SK-N-SH (cell line): ENCODE results near the gene XYLT2. TPM values are rescaled to one million over a fixed set of nuclear protein-coding genes. Genes with fewer than 3 reads are reported as not detected.

ENCODE experiments used
- CTCF ChIA-PET: fragments of 300-600, 350-600 bp; formaldehyde crosslinking; extraction: SDS; loops from one replicate; lab custom pipeline; 2021; lab: Yijun Ruan, JAX
- POLR2A ChIA-PET: fragments of 350-600 bp; sonication (Branson Sonifier 250); formaldehyde crosslinking; extraction: SDS; loops from one replicate; lab custom pipeline; 2020; ENCODE audit warnings: antibody characterized with exemption, inconsistent platforms; lab: Yijun Ruan, JAX
- DNase-seq: peaks from one replicate; pipeline ENCODE4 v3.0.0; 2012
- H2AFZ ChIP-seq: fragments of 200-600 bp; sonication (generic); 2 replicates; pipeline ENCODE4 v1.8.1; 2016; ENCODE audit warnings: antibody characterized with exemption, mild to moderate bottlenecking, low read depth
- H3F3A ChIP-seq: fragments of 200-600 bp; sonication (generic); replicated peaks from 2 replicates; pipeline ENCODE3; 2016; ENCODE audit warnings: antibody characterized with exemption, mild to moderate bottlenecking; ENCODE audit not compliant: insufficient read depth
- H3K27ac ChIP-seq, 2 experiments: fragments of 200-500 bp in 1 of 2; fragments of 200-600 bp in 1 of 2; sonication (Bioruptor generic) in 1 of 2; sonication (generic), shearing (Covaris generic) in 1 of 2; 2 replicates each; pipeline versions ENCODE4 v1.5.1 to v1.6.1; 2014 to 2016; ENCODE audit warnings: low read depth in 2 of 2, inconsistent platforms in 1 of 2, low read length in 1 of 2, mild to moderate bottlenecking in 1 of 2, mixed read lengths in 1 of 2
- H3K27me3 ChIP-seq: fragments of 200-600 bp; sonication (generic), shearing (Covaris generic); 2 replicates; pipeline ENCODE4 v1.6.1; 2016; ENCODE audit warnings: mixed run types; ENCODE audit not compliant: insufficient read depth
- H3K36me3 ChIP-seq, 2 experiments: fragments of 200-500 bp in 1 of 2; fragments of 200-600 bp in 1 of 2; sonication (Bioruptor generic) in 1 of 2; sonication (generic) in 1 of 2; replicated peaks in 1 of 2; 2 replicates each; pipeline versions ENCODE3 to v1.5.1; 2014 to 2016; ENCODE audit warnings: low read length in 1 of 2, mild to moderate bottlenecking in 1 of 2; ENCODE audit not compliant: insufficient read depth in 2 of 2, control insufficient read depth in 1 of 2
- H3K4me1 ChIP-seq, 2 experiments: fragments of 200-500 bp in 1 of 2; fragments of 200-600 bp in 1 of 2; sonication (Bioruptor generic) in 1 of 2; sonication (generic), shearing (Covaris generic) in 1 of 2; 2 replicates each; pipeline versions ENCODE4 v1.5.1 to v1.6.1; 2014 to 2016; ENCODE audit warnings: low read depth in 1 of 2, low read length in 1 of 2, mixed run types in 1 of 2; ENCODE audit not compliant: insufficient read depth in 2 of 2, control insufficient read depth in 1 of 2
- H3K4me2 ChIP-seq: fragments of 200-600 bp; sonication (generic), shearing (Covaris generic); 2 replicates; pipeline ENCODE4 v1.6.1; 2017; ENCODE audit warnings: mixed run types
- H3K4me3 ChIP-seq, 2 experiments: fragments of 200-500 bp in 1 of 2; fragments of 200-600 bp in 1 of 2; sonication (Bioruptor generic) in 1 of 2; sonication (generic), shearing (Covaris generic) in 1 of 2; 2 replicates each; pipeline versions ENCODE4 v1.5.1 to v1.8.1; 2014 to 2016; ENCODE audit warnings: low read depth in 2 of 2, inconsistent platforms in 1 of 2, low read length in 1 of 2, mild to moderate bottlenecking in 1 of 2, mixed read lengths in 1 of 2, moderate library complexity in 1 of 2
- H3K79me2 ChIP-seq: fragments of 200-600 bp; sonication (generic); 2 replicates; pipeline ENCODE4 v1.8.1; 2017; ENCODE audit warnings: mild to moderate bottlenecking; ENCODE audit not compliant: insufficient read depth
- H3K9ac ChIP-seq: fragments of 200-600 bp; sonication (generic); 2 replicates; pipeline ENCODE4 v1.6.1; 2017; ENCODE audit warnings: mixed run types
- H3K9me2 ChIP-seq: fragments of 200-600 bp; sonication (generic); 2 replicates; pipeline ENCODE4 v1.6.1; 2017; ENCODE audit warnings: mixed run types
- H3K9me3 ChIP-seq: fragments of 200-600 bp; sonication (generic); 2 replicates; pipeline ENCODE4 v1.6.1; 2017; ENCODE audit warnings: mixed run types, mild to moderate bottlenecking, moderate library complexity
- H4K20me1 ChIP-seq: fragments of 200-600 bp; sonication (generic); 2 replicates; pipeline ENCODE4 v1.6.1; 2017; ENCODE audit warnings: mild to moderate bottlenecking, mixed run types; ENCODE audit not compliant: insufficient read depth
- ELF1 ChIP-seq: IDR thresholded peaks from 2 replicates; pipeline ENCODE4 v1.4.0; 2012
- FOSL2 ChIP-seq: IDR thresholded peaks from 2 replicates; pipeline ENCODE4 v1.4.0; 2012; ENCODE audit warnings: low read depth, mild to moderate bottlenecking, moderate library complexity, borderline replicate concordance
- FOXJ3 ChIP-seq: sonication (generic); formaldehyde crosslinking; IDR thresholded peaks from 2 replicates; pipeline ENCODE4 v1.5.1; 2020; ENCODE audit warnings: mild to moderate bottlenecking, missing genetic modification reagents
- FOXM1 ChIP-seq: IDR thresholded peaks from 2 replicates; pipeline ENCODE4 v1.4.0; 2012; ENCODE audit warnings: low read depth, mild to moderate bottlenecking
- GABPA ChIP-seq: IDR thresholded peaks from 2 replicates; pipeline ENCODE4 v1.4.0; 2012; ENCODE audit warnings: low read depth, mild to moderate bottlenecking
- GATA2 ChIP-seq: sonication (generic); formaldehyde crosslinking; IDR thresholded peaks from 2 replicates; pipeline ENCODE4 v1.5.0; 2020; ENCODE audit warnings: mild to moderate bottlenecking, missing genetic modification reagents
- MXI1 ChIP-seq: IDR thresholded peaks from 2 replicates; pipeline ENCODE4 v1.6.1; 2012; ENCODE audit warnings: mild to moderate bottlenecking, low read depth, low read length, improper control_type of control experiment
- NRF1 ChIP-seq: IDR thresholded peaks from 2 replicates; pipeline ENCODE4 v1.6.1; 2012; ENCODE audit warnings: low read depth, mild to moderate bottlenecking, low read length
- RAD21 ChIP-seq: IDR thresholded peaks from 2 replicates; pipeline ENCODE4 v1.6.1; 2012; ENCODE audit warnings: mild to moderate bottlenecking, low read length
- RCOR1 ChIP-seq: fragments of 150-350 bp; IDR thresholded peaks from 2 replicates; pipeline ENCODE4 v1.6.1; 2017; ENCODE audit warnings: antibody characterized with exemption, low read length
- RXRA ChIP-seq: IDR thresholded peaks from 2 replicates; pipeline ENCODE4 v1.4.0; 2012; ENCODE audit warnings: low read depth, mild to moderate bottlenecking, borderline replicate concordance
- SIN3A ChIP-seq: IDR thresholded peaks from 2 replicates; pipeline ENCODE4 v1.6.1; 2012; ENCODE audit warnings: low read depth, mild to moderate bottlenecking, low read length, moderate library complexity, borderline replicate concordance
- TAF1 ChIP-seq: IDR thresholded peaks from 2 replicates; pipeline ENCODE4 v1.6.1; 2012; ENCODE audit warnings: low read depth, mild to moderate bottlenecking, low read length, moderate library complexity, borderline replicate concordance
- TCF12 ChIP-seq: IDR thresholded peaks from 2 replicates; pipeline ENCODE4 v1.4.0; 2012
- WGBS: methylation state at CpG from one replicate; pipeline ENCODE4 v1.1.6; 2017; ENCODE audit warnings: low lambda C conversion rate; 5-methylcytosine and 5-hydroxymethylcytosine counted together
- polyA plus RNA-seq, 3 experiments: library from polyadenylated mRNA; depleted of rRNA; stranded (reverse); fragments of >200 nt; gene quantifications; 2 replicates each; pipeline ENCODE4 v1.2.3, GENCODE V29; 2012
- TF ChIP-seq, protein P1 (sequence below): IDR thresholded peaks from 2 replicates; pipeline ENCODE4 v1.6.1; 2012; ENCODE audit warnings: mild to moderate bottlenecking, low read depth, low read length, moderate library complexity
- TF ChIP-seq, protein P2 (sequence below): fragments of 150-350 bp; IDR thresholded peaks from 2 replicates; pipeline ENCODE4 v1.6.1; 2016; ENCODE audit warnings: mild to moderate bottlenecking, low read depth, low read length
- TF ChIP-seq, protein P3 (sequence below): IDR thresholded peaks from 2 replicates; pipeline ENCODE4 v1.4.0; 2012; ENCODE audit warnings: low read depth, borderline replicate concordance

XYLT2 gene
- polyA plus RNA-seq, 1 of the 3 experiments (the other 2 are of a cell fraction) = 28.4 TPM

DNA sequence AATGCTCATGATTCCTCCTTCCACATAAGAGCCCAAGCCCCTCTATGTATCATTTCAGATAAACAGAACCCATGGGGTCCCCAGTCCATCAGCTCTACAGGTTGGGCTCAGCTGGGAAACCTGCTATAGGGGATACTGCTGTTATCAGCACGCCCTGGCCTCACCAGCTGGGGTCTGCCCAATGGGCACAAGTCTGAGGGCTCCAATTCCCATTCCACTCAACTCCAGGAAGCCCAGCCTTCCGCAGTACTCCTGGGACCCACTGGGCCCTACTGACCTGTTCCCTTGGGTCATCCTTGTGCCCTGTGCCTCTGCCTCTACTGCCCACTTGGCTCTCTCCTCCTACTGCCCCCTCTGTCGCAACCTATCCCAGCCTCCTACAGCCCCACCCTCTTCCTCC lies 16.2 kb upstream of the XYLT2 start:
- no peaks in the 10 kb centered on the region for H3K9me3 ChIP-seq
- H3K27ac ChIP-seq = no peak overlapping the region
- no peak for DNase-seq
- ChIA-PET POLR2A (interaction anchor here (1.1 kb wide), 1 partner anchor 17 kb away, joined by 3 read pairs; no protein-coding TSS in a partner anchor), CTCF (interaction anchor here (1.2 to 2.0 kb wide), 4 partner anchors 32 to 236 kb away, joined by 3 to 5 read pairs (median 3); partner anchors contain the start of gene COL1A1)
- H3K79me2 ChIP-seq = no peaks in the 10 kb centered on the region
- H3F3A ChIP-seq = peaks cover 11% of the 10 kb centered on the region
- H2AFZ ChIP-seq = no peak overlapping the region
- peaks cover 0 to 14% of the 10 kb centered on the region in 2 experiments; a peak in 3 of 4 replicates for H3K4me1 ChIP-seq
- no peaks in the 10 kb centered on the region for H3K27me3 ChIP-seq
- H4K20me1 ChIP-seq = no peaks in the 10 kb centered on the region
- WGBS = 89% methylated on average over 3 of the region's 3 CpGs
- H3K4me2 ChIP-seq = no peak overlapping the region
- no peak overlapping the region for H3K9ac ChIP-seq
- H3K9me2 ChIP-seq = no peaks in the 10 kb centered on the region
- TF ChIP-seq, protein P1, sequence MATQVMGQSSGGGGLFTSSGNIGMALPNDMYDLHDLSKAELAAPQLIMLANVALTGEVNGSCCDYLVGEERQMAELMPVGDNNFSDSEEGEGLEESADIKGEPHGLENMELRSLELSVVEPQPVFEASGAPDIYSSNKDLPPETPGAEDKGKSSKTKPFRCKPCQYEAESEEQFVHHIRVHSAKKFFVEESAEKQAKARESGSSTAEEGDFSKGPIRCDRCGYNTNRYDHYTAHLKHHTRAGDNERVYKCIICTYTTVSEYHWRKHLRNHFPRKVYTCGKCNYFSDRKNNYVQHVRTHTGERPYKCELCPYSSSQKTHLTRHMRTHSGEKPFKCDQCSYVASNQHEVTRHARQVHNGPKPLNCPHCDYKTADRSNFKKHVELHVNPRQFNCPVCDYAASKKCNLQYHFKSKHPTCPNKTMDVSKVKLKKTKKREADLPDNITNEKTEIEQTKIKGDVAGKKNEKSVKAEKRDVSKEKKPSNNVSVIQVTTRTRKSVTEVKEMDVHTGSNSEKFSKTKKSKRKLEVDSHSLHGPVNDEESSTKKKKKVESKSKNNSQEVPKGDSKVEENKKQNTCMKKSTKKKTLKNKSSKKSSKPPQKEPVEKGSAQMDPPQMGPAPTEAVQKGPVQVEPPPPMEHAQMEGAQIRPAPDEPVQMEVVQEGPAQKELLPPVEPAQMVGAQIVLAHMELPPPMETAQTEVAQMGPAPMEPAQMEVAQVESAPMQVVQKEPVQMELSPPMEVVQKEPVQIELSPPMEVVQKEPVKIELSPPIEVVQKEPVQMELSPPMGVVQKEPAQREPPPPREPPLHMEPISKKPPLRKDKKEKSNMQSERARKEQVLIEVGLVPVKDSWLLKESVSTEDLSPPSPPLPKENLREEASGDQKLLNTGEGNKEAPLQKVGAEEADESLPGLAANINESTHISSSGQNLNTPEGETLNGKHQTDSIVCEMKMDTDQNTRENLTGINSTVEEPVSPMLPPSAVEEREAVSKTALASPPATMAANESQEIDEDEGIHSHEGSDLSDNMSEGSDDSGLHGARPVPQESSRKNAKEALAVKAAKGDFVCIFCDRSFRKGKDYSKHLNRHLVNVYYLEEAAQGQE = no peak
- TF ChIP-seq FOXM1 (no peak), FOXJ3 (CRISPR knock-in tag) (no peak), MXI1 (no peak)
- no peaks in the 10 kb centered on the region for H3K36me3 ChIP-seq
- H3K4me3 ChIP-seq = no peak overlapping the region

DNA sequence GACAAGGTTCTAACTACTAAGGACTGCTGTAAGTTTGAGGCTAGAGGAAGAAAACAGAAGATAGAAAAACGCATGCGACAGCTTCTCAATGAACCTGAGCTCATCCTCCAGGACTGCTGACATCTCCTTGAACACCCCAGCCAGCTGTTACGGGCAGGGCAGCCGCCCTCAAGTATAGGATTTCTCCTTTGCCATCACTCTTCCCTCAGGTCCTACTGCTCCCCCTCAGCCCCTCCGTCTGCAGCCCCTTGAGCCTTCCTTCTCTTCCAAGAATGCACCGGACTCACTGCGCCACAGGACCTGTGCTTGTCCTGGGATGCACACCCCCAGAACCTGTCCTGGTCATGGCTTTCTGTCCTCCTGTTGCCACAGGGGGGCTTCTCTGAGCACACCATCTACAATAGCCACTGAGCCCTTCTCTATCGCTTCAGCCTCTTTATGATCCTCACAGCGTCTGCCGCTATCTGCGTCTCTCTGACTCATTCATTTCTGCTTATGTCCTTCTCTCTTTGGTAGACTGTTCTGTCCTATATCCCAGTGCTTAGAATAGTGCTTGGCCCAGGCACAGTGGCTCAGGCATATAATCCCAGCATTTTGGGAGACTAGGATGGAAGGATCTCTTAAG lies 15.7 kb upstream of the XYLT2 start:
- no peaks in the 10 kb centered on the region for H3K27me3 ChIP-seq
- H3K36me3 ChIP-seq = no peaks in the 10 kb centered on the region
- H3K27ac ChIP-seq = no peak overlapping the region
- ChIA-PET POLR2A (no interaction called here), CTCF (interaction anchor here (0.6 to 2.0 kb wide), 6 partner anchors 19 to 236 kb away, joined by 3 to 7 read pairs (median 4); no protein-coding TSS in a partner anchor)
- WGBS = 96% methylated on average over 11 of the region's 11 CpGs
- TF ChIP-seq GABPA (no peak), RXRA (no peak), NRF1 (no peak), GATA2 (CRISPR knock-in tag) (no peak), RAD21 (no peak), TCF12 (no peak), TAF1 (no peak), ELF1 (no peak), FOXJ3 (CRISPR knock-in tag) (no peak), FOSL2 (no peak), FOXM1 (no peak), SIN3A (no peak), RCOR1 (no peak)
- TF ChIP-seq, protein P2, sequence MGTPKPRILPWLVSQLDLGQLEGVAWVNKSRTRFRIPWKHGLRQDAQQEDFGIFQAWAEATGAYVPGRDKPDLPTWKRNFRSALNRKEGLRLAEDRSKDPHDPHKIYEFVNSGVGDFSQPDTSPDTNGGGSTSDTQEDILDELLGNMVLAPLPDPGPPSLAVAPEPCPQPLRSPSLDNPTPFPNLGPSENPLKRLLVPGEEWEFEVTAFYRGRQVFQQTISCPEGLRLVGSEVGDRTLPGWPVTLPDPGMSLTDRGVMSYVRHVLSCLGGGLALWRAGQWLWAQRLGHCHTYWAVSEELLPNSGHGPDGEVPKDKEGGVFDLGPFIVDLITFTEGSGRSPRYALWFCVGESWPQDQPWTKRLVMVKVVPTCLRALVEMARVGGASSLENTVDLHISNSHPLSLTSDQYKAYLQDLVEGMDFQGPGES = no peak
- TF ChIP-seq, protein P3, sequence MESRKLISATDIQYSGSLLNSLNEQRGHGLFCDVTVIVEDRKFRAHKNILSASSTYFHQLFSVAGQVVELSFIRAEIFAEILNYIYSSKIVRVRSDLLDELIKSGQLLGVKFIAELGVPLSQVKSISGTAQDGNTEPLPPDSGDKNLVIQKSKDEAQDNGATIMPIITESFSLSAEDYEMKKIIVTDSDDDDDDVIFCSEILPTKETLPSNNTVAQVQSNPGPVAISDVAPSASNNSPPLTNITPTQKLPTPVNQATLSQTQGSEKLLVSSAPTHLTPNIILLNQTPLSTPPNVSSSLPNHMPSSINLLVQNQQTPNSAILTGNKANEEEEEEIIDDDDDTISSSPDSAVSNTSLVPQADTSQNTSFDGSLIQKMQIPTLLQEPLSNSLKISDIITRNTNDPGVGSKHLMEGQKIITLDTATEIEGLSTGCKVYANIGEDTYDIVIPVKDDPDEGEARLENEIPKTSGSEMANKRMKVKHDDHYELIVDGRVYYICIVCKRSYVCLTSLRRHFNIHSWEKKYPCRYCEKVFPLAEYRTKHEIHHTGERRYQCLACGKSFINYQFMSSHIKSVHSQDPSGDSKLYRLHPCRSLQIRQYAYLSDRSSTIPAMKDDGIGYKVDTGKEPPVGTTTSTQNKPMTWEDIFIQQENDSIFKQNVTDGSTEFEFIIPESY = no peak
- peaks cover 11% of the 10 kb centered on the region for H3F3A ChIP-seq
- no peak overlapping the region for H3K9ac ChIP-seq
- no peak for DNase-seq
- no peaks in the 10 kb centered on the region for H3K9me3 ChIP-seq
- no peaks in the 10 kb centered on the region for H3K9me2 ChIP-seq
- no peaks in the 10 kb centered on the region for H4K20me1 ChIP-seq
- H3K4me3 ChIP-seq = no peak overlapping the region
- peaks cover 0 to 14% of the 10 kb centered on the region in 2 experiments; a peak in 3 of 4 replicates for H3K4me1 ChIP-seq
- no peaks in the 10 kb centered on the region for H3K79me2 ChIP-seq
- H2AFZ ChIP-seq = no peak overlapping the region
- no peak overlapping the region for H3K4me2 ChIP-seq
